ENCODE measurements around the gene CAPN3.

Gene CAPN3

GRCh38 chr15:42448281-42448680 is 89.0 kb downstream of the CAPN3 start:
- no peak for TF ChIP-seq YY1 (IDR thresholded peaks at IDR 0.05; ENCODE audit: low read depth)
- no peak for TF ChIP-seq USF1 (IDR thresholded peaks at IDR 0.05)
- no peak for TF ChIP-seq FOXM1 (IDR thresholded peaks at IDR 0.05; ENCODE audit: borderline replicate concordance, low read depth)
- no peak for TF ChIP-seq ZBTB7A (IDR thresholded peaks at IDR 0.05; ENCODE audit: low read depth)
- no peak for TF ChIP-seq NFIC (IDR thresholded peaks at IDR 0.05)
- no peak for TF ChIP-seq CEBPB (IDR thresholded peaks at IDR 0.05)
- TF ChIP-seq, protein P1, sequence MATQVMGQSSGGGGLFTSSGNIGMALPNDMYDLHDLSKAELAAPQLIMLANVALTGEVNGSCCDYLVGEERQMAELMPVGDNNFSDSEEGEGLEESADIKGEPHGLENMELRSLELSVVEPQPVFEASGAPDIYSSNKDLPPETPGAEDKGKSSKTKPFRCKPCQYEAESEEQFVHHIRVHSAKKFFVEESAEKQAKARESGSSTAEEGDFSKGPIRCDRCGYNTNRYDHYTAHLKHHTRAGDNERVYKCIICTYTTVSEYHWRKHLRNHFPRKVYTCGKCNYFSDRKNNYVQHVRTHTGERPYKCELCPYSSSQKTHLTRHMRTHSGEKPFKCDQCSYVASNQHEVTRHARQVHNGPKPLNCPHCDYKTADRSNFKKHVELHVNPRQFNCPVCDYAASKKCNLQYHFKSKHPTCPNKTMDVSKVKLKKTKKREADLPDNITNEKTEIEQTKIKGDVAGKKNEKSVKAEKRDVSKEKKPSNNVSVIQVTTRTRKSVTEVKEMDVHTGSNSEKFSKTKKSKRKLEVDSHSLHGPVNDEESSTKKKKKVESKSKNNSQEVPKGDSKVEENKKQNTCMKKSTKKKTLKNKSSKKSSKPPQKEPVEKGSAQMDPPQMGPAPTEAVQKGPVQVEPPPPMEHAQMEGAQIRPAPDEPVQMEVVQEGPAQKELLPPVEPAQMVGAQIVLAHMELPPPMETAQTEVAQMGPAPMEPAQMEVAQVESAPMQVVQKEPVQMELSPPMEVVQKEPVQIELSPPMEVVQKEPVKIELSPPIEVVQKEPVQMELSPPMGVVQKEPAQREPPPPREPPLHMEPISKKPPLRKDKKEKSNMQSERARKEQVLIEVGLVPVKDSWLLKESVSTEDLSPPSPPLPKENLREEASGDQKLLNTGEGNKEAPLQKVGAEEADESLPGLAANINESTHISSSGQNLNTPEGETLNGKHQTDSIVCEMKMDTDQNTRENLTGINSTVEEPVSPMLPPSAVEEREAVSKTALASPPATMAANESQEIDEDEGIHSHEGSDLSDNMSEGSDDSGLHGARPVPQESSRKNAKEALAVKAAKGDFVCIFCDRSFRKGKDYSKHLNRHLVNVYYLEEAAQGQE (IDR thresholded peaks at IDR 0.05; ENCODE audit: low read depth), result no peak
- no peak for TF ChIP-seq MAX (IDR thresholded peaks at IDR 0.05)
- TF ChIP-seq CREB1 (IDR thresholded peaks at IDR 0.05; ENCODE audit: low read depth), result no peak

DNA sequence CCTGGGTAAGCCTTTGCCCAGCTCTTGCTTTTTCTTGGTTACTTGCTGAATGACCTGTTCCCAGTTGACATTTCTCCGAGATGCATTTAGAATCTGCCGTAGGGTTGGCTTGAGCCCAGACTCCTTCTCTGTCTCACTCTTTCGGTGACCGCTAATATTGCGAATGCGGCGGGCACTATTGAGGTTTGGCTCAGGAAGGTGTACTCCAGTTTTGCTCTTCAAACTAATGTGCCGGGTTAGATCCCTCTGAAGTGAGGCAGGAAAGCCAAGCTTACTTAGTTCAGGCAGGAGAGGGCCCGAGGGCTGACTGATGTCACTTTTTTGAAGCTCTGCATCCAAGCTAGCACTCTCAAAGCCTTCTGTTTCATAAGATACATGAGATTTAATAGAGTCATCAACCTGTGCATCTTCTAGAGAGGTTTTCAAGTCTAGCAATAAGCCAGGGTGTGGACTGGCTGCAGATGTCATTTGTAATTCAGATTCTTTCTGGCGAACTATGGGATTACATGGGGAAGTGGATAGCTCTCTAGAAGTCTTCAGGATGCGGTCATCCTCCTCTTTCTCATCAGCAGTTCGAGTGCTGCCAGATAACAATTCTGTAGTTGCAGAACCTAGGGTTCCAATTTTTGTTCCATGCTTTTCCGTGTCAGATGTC is 90.6 kb downstream of the CAPN3 start:
- no peak for TF ChIP-seq CREB1 (IDR thresholded peaks at IDR 0.05; ENCODE audit: low read depth)
- TF ChIP-seq MAX (IDR thresholded peaks at IDR 0.05), result no peak
- no peak for TF ChIP-seq RAD21 (IDR thresholded peaks at IDR 0.05; ENCODE audit: low read depth)
- no peak for TF ChIP-seq NFIC (IDR thresholded peaks at IDR 0.05)
- no peak for TF ChIP-seq CEBPB (IDR thresholded peaks at IDR 0.05)
- TF ChIP-seq TAF1 (IDR thresholded peaks at IDR 0.05; ENCODE audit: low read depth), result no peak
- no peak for TF ChIP-seq EGR1 (IDR thresholded peaks at IDR 0.05)
- TF ChIP-seq, protein P1 (IDR thresholded peaks at IDR 0.05; ENCODE audit: low read depth), result no peak
- no peak for TF ChIP-seq TEAD4 (IDR thresholded peaks at IDR 0.05)
- no peak for TF ChIP-seq EP300 (IDR thresholded peaks at IDR 0.05; ENCODE audit: borderline replicate concordance)
- TF ChIP-seq ZBTB7A (IDR thresholded peaks at IDR 0.05; ENCODE audit: low read depth), result no peak
- no peak for TF ChIP-seq TCF12 (IDR thresholded peaks at IDR 0.05; ENCODE audit: low read depth)
- TF ChIP-seq FOXM1 (IDR thresholded peaks at IDR 0.05; ENCODE audit: borderline replicate concordance, low read depth), result no peak
- TF ChIP-seq USF1 (IDR thresholded peaks at IDR 0.05), result no peak
- TF ChIP-seq YY1 (IDR thresholded peaks at IDR 0.05; ENCODE audit: low read depth), result no peak

GRCh38 chr15:42450425-42450790 is 91.1 kb downstream of the CAPN3 start:
- TF ChIP-seq TCF12 (IDR thresholded peaks at IDR 0.05; ENCODE audit: low read depth) (no peak), YY1 (IDR thresholded peaks at IDR 0.05; ENCODE audit: low read depth) (no peak), RAD21 (IDR thresholded peaks at IDR 0.05; ENCODE audit: low read depth) (no peak), FOXM1 (IDR thresholded peaks at IDR 0.05; ENCODE audit: borderline replicate concordance, low read depth) (no peak), TEAD4 (IDR thresholded peaks at IDR 0.05) (no peak), EP300 (IDR thresholded peaks at IDR 0.05; ENCODE audit: borderline replicate concordance) (no peak), ZBTB7A (IDR thresholded peaks at IDR 0.05; ENCODE audit: low read depth) (no peak), CEBPB (IDR thresholded peaks at IDR 0.05) (no peak), CREB1 (IDR thresholded peaks at IDR 0.05; ENCODE audit: low read depth) (no peak), EGR1 (IDR thresholded peaks at IDR 0.05) (no peak), USF1 (IDR thresholded peaks at IDR 0.05) (no peak), TAF1 (IDR thresholded peaks at IDR 0.05; ENCODE audit: low read depth) (no peak), NFIC (IDR thresholded peaks at IDR 0.05) (no peak), MAX (IDR thresholded peaks at IDR 0.05) (no peak)
- TF ChIP-seq, protein P1 (IDR thresholded peaks at IDR 0.05; ENCODE audit: low read depth), result no peak

All from Ishikawa (cell line).